ENCODE measurements around the gene PKD2L2. TPM values are rescaled to one million over a fixed set of nuclear protein-coding genes. Genes with fewer than 3 reads are reported as not detected.

Gene PKD2L2
- total RNA-seq, 2 experiments from 2014 or later: not detected

GRCh38 chr5:137870647-137871339 lies 18.5 kb upstream of the PKD2L2 start:
- Histone ChIP-seq H3K36me3 (ENCODE audit: insufficient read depth, low read length) (no peaks in the 10 kb centered on the region), H3K79me2 (ENCODE audit: insufficient read depth, low read depth, low read length) (no peaks in the 10 kb centered on the region), H3K4me1 (ENCODE audit: insufficient read depth, low read length, poor library complexity, severe bottlenecking) (no peaks in the 10 kb centered on the region), H4K20me1 (ENCODE audit: insufficient read depth, low read length) (no peaks in the 10 kb centered on the region), H3K4me3 (ENCODE audit: low read depth, low read length, poor library complexity, severe bottlenecking) (no peak overlapping the region), H3K9me3 (ENCODE audit: low read length) (no peaks in the 10 kb centered on the region), H2AFZ (ENCODE audit: low read length) (no peak overlapping the region), H3K27ac (ENCODE audit: low read depth, low read length, poor library complexity, severe bottlenecking) (no peak overlapping the region), H3K4me2 (ENCODE audit: low read length) (no peak overlapping the region), H3K9me2 (ENCODE audit: insufficient read depth, low read length) (no peaks in the 10 kb centered on the region)
- DNase-seq (ENCODE audit: low spot score): no peak
- intact Hi-C loops (cut with micrococcal nuclease; ENCODE audit: unreplicated experiment): no loop called here
- POLR2A ChIA-PET: interaction anchor here (0.7 kb wide), 1 partner anchor 17 kb away, joined by 3 read pairs; no protein-coding TSS in a partner anchor
- BruUV-seq (replicated peaks): no TSS peak
- TF ChIP-seq CTCF (conservative IDR thresholded peaks at IDR 0.05; ENCODE audit: low read length) (no peak), EZH2phosphoT487 (IDR thresholded peaks at IDR 0.05; ENCODE audit: borderline replicate concordance, low read depth, low read length) (no peak)
- CTCF ChIA-PET (ENCODE audit: unreplicated experiment): no interaction called here

- no peak for TF ChIP-seq EZH2phosphoT487 (IDR thresholded peaks at IDR 0.05; ENCODE audit: borderline replicate concordance, low read depth, low read length)
- TF ChIP-seq CTCF (conservative IDR thresholded peaks at IDR 0.05; ENCODE audit: low read length): no peak
- no peaks in the 10 kb centered on the region for H4K20me1 ChIP-seq (ENCODE audit: insufficient read depth, low read length)
- H3K4me3 ChIP-seq (ENCODE audit: low read depth, low read length, poor library complexity, severe bottlenecking): no peak overlapping the region
- intact Hi-C loops (cut with micrococcal nuclease; ENCODE audit: unreplicated experiment): no loop called here
- DNase-seq (ENCODE audit: low spot score): no peak
- H3K4me1 ChIP-seq (ENCODE audit: insufficient read depth, low read length, poor library complexity, severe bottlenecking): no peaks in the 10 kb centered on the region
- no peak overlapping the region for H3K27ac ChIP-seq (ENCODE audit: low read depth, low read length, poor library complexity, severe bottlenecking)
- no peak overlapping the region for H2AFZ ChIP-seq (ENCODE audit: low read length)
- POLR2A ChIA-PET: no interaction called here
- BruUV-seq (replicated peaks): no TSS peak
- no peaks in the 10 kb centered on the region for H3K9me2 ChIP-seq (ENCODE audit: insufficient read depth, low read length)
- H3K4me2 ChIP-seq (ENCODE audit: low read length): no peak overlapping the region
- H3K9me3 ChIP-seq (ENCODE audit: low read length): no peaks in the 10 kb centered on the region
- H3K36me3 ChIP-seq (ENCODE audit: insufficient read depth, low read length): no peaks in the 10 kb centered on the region
- no peaks in the 10 kb centered on the region for H3K79me2 ChIP-seq (ENCODE audit: insufficient read depth, low read depth, low read length)
- CTCF ChIA-PET (ENCODE audit: unreplicated experiment): no interaction called here
These were observed 17.7 kb upstream of the PKD2L2 start for GRCh38 chr5:137871571-137871970.

GRCh38 chr5:137872466-137872865 lies 16.8 kb upstream of the PKD2L2 start:
- H3K4me3 ChIP-seq (ENCODE audit: low read depth, low read length, poor library complexity, severe bottlenecking): no peak overlapping the region
- no peak for TF ChIP-seq EZH2phosphoT487 (IDR thresholded peaks at IDR 0.05; ENCODE audit: borderline replicate concordance, low read depth, low read length)
- TF ChIP-seq CTCF (conservative IDR thresholded peaks at IDR 0.05; ENCODE audit: low read length): no peak
- intact Hi-C loops (cut with micrococcal nuclease; ENCODE audit: unreplicated experiment): no loop called here
- POLR2A ChIA-PET: no interaction called here
- H3K4me2 ChIP-seq (ENCODE audit: low read length): no peak overlapping the region
- no peaks in the 10 kb centered on the region for H4K20me1 ChIP-seq (ENCODE audit: insufficient read depth, low read length)
- no peak overlapping the region for H2AFZ ChIP-seq (ENCODE audit: low read length)
- H3K4me1 ChIP-seq (ENCODE audit: insufficient read depth, low read length, poor library complexity, severe bottlenecking): no peaks in the 10 kb centered on the region
- no peaks in the 10 kb centered on the region for H3K79me2 ChIP-seq (ENCODE audit: insufficient read depth, low read depth, low read length)
- no TSS peak for BruUV-seq (replicated peaks)
- no peaks in the 10 kb centered on the region for H3K9me3 ChIP-seq (ENCODE audit: low read length)
- no peak overlapping the region for H3K27ac ChIP-seq (ENCODE audit: low read depth, low read length, poor library complexity, severe bottlenecking)
- H3K36me3 ChIP-seq (ENCODE audit: insufficient read depth, low read length): no peaks in the 10 kb centered on the region
- no peaks in the 10 kb centered on the region for H3K9me2 ChIP-seq (ENCODE audit: insufficient read depth, low read length)
- CTCF ChIA-PET (ENCODE audit: unreplicated experiment): no interaction called here
- DNase-seq (ENCODE audit: low spot score): no peak

Measured in OCI-LY7 (cell line).